Right atrium auricular region (tissue), 2 donors: Measurements from ENCODE around the gene MAMDC4. TPM values are rescaled to one million over a fixed set of nuclear protein-coding genes. Genes with fewer than 3 reads are reported as not detected.
"Not testable (repeated sequence)": the region's sequence is repeated elsewhere in the genome, so short reads cannot be mapped to it uniquely, and the experiment has no call there.

Experiments
- DNase-seq: peaks from one replicate; pipeline ENCODE4 v3.0.0-alpha.2; 2019; ENCODE audit warnings: low spot score
- H3K27ac ChIP-seq, 2 donors: fragments of 200-600 bp; sonication (generic); 1 replicate in 1 of 2; 2 replicates in 1 of 2; pipeline ENCODE4 v1.5.1; 2016 to 2019
- H3K27me3 ChIP-seq, 2 donors: fragments of 200-600 bp; sonication (generic); one replicate each; pipeline versions ENCODE4 v1.5.1 to v1.6.0; 2017 to 2019
- H3K36me3 ChIP-seq: fragments of 200-600 bp; sonication (generic); one replicate; pipeline ENCODE4 v1.5.1; 2016
- H3K4me1 ChIP-seq, 2 donors: fragments of 200-600 bp; sonication (generic); one replicate each; pipeline versions ENCODE4 v1.5.1 to v1.6.0; 2017 to 2019
- H3K4me3 ChIP-seq, 2 donors: fragments of 200-600 bp; sonication (generic); 1 replicate in 1 of 2; 2 replicates in 1 of 2; pipeline ENCODE4 v1.5.1; 2017 to 2019; ENCODE audit warnings: mild to moderate bottlenecking in 1 of 2, moderate library complexity in 1 of 2
- H3K9me3 ChIP-seq, 2 donors: fragments of 200-600 bp; sonication (generic); one replicate each; pipeline ENCODE4 v1.5.1; 2019
- CTCF ChIP-seq, 2 donors: fragments of 200-600 bp; sonication (generic); IDR thresholded peaks; one replicate each; pipeline ENCODE4 v1.5.1; 2019; ENCODE audit warnings: antibody characterized with exemption in 2 of 2
- total RNA-seq, 2 donors: library from RNA; depleted of rRNA; stranded (reverse); fragments of >200 nt; gene quantifications; one replicate each; pipeline ENCODE4 v1.1.0, GENCODE V29; 2016

Gene MAMDC4
- total RNA-seq, 2 donors from 2014 or later: 1.7 to 2.0 TPM

- no peak overlapping the region for H3K4me3 ChIP-seq
- H3K27me3 ChIP-seq: no peaks in the 10 kb centered on the region
- peaks cover 20% of the 10 kb centered on the region for H3K36me3 ChIP-seq
- H3K4me1 ChIP-seq: peaks cover 0 to 35% of the 10 kb centered on the region in 2 donors
- no peak for DNase-seq
- no peak overlapping the region for H3K27ac ChIP-seq
- H3K9me3 ChIP-seq: no peaks in the 10 kb centered on the region
- TF ChIP-seq CTCF (IDR thresholded peaks at IDR 0.05): no peak
Observed at GRCh38 chr9:136838314-136839228, 13.6 kb upstream of the MAMDC4 start.

GRCh38 chr9:136839229-136840139, 12.7 kb upstream of the MAMDC4 start:
- no peak for TF ChIP-seq CTCF (IDR thresholded peaks at IDR 0.05)
- Histone ChIP-seq H3K9me3 (no peaks in the 10 kb centered on the region), H3K4me1 (peaks cover 0 to 44% of the 10 kb centered on the region in 2 donors), H3K4me3 (no peak overlapping the region), H3K27ac (no peak overlapping the region), H3K27me3 (no peaks in the 10 kb centered on the region), H3K36me3 (peaks cover 20% of the 10 kb centered on the region)
- DNase-seq: no peak

GRCh38 chr9:136840140-136840876, 11.8 kb upstream of the MAMDC4 start:
- Histone ChIP-seq H3K27ac (no peak overlapping the region), H3K4me1 (peaks cover 0 to 44% of the 10 kb centered on the region in 2 donors), H3K36me3 (peaks cover 19% of the 10 kb centered on the region), H3K27me3 (no peaks in the 10 kb centered on the region), H3K4me3 (no peak overlapping the region), H3K9me3 (no peaks in the 10 kb centered on the region)
- TF ChIP-seq CTCF (IDR thresholded peaks at IDR 0.05): no peak
- DNase-seq: no peak

GRCh38 chr9:136840877-136841645, 11.1 kb upstream of the MAMDC4 start:
- Histone ChIP-seq H3K36me3 (peaks cover 13% of the 10 kb centered on the region), H3K27me3 (no peaks in the 10 kb centered on the region), H3K9me3 (no peaks in the 10 kb centered on the region), H3K4me3 (no peak overlapping the region), H3K4me1 (peaks cover 0 to 44% of the 10 kb centered on the region in 2 donors), H3K27ac (peak overlapping the region in 1 of 2 donors; percentile 87)
- no peak for TF ChIP-seq CTCF (IDR thresholded peaks at IDR 0.05)
- DNase-seq: no peak

- H3K27ac ChIP-seq: peak overlapping the region in 1 of 2 donors; percentile 87
- not testable (repeated sequence) for H3K27me3 ChIP-seq, DNase-seq, H3K36me3 ChIP-seq, H3K9me3 ChIP-seq
- peak overlapping the region in 1 of 2 donors; percentile 54 for H3K4me3 ChIP-seq
- H3K4me1 ChIP-seq: peaks cover 0 to 50% of the 10 kb centered on the region in 2 donors
Observed at GRCh38 chr9:136841646-136842379, 10.3 kb upstream of the MAMDC4 start.
